AG09309 (cell line): Measurements from ENCODE around the gene TRAF7.
"Not testable (repeated sequence)": the region's sequence is repeated elsewhere in the genome, so short reads cannot be mapped to it uniquely, and the experiment has no call there.

Source experiments
- DNase-seq: peaks from one replicate; pipeline ENCODE4 v3.0.0-alpha.2; 2010; ENCODE audit warnings: low read depth
- H3K4me3 ChIP-seq: 2 replicates; pipeline ENCODE4 v1.5.1; 2011; ENCODE audit warnings: mild to moderate bottlenecking, low read depth, low read length, moderate library complexity; ENCODE audit not compliant: control insufficient read depth
- CTCF ChIP-seq: IDR thresholded peaks from 2 replicates; pipeline ENCODE4 v1.5.1; 2011; ENCODE audit warnings: mild to moderate bottlenecking, low read depth, low read length, inconsistent platforms; ENCODE audit not compliant: insufficient read depth, control insufficient read depth; ENCODE audit errors: missing control alignments

Gene TRAF7

GRCh38 chr16:2126161-2126743 is 29.3 kb upstream of the TRAF7 start:
- not testable (repeated sequence) for DNase-seq, H3K4me3 ChIP-seq

GRCh38 chr16:2126928-2127556 is 28.5 kb upstream of the TRAF7 start:
- DNase-seq, H3K4me3 ChIP-seq: not testable (repeated sequence)

- not testable (repeated sequence) for DNase-seq, H3K4me3 ChIP-seq
Measured at GRCh38 chr16:2127630-2128280, 27.8 kb upstream of the TRAF7 start.

- H3K4me3 ChIP-seq: not testable (repeated sequence)
- DNase-seq: peak; percentile 66
Measured at GRCh38 chr16:2129251-2129650, 26.3 kb upstream of the TRAF7 start.

GRCh38 chr16:2129890-2130447 is 25.6 kb upstream of the TRAF7 start:
- not testable (repeated sequence) for DNase-seq, H3K4me3 ChIP-seq

- not testable (repeated sequence) for DNase-seq
- peak overlapping the region; percentile 36 for H3K4me3 ChIP-seq
Measured at GRCh38 chr16:2133797-2134196, 21.8 kb upstream of the TRAF7 start.

GRCh38 chr16:2135071-2135470 is 20.5 kb upstream of the TRAF7 start:
- H3K4me3 ChIP-seq: peak overlapping the region; percentile 61
- DNase-seq: not testable (repeated sequence)

GRCh38 chr16:2135770-2136490 is 19.7 kb upstream of the TRAF7 start, which contains the start of gene PKD1:
PKD1 (minus strand) TSS chr16:2135898; CDS start chr16:2135689, 209 bp downstream.
- peak; percentile 79 for DNase-seq
- H3K4me3 ChIP-seq: peak within 1 kb of the TSS; percentile 61

GRCh38 chr16:2142942-2143877 is 12.4 kb upstream of the TRAF7 start:
- TF ChIP-seq CTCF: no peak
- H3K4me3 ChIP-seq: no peak overlapping the region
- DNase-seq: no peak

GRCh38 chr16:2143878-2144485 is 11.6 kb upstream of the TRAF7 start:
- no peak overlapping the region for H3K4me3 ChIP-seq
- TF ChIP-seq CTCF: no peak
- DNase-seq: no peak
